ENCODE data around the gene IL1A. TPM values are rescaled to one million over a fixed set of nuclear protein-coding genes. Genes with fewer than 3 reads are reported as not detected.

IL1A gene
- polyA plus RNA-seq, 1 of the 3 experiments (the other 2 are of a cell fraction) = not detected

GRCh38 chr2:112805542-112805941 lies 21.2 kb upstream of the IL1A start:
- Histone ChIP-seq H3K9me3 (no peaks in the 10 kb centered on the region), H3K4me3 (ENCODE audit: low read depth in 2 of 2, low read length in 1 of 2) (no peak overlapping the region), H3K27me3 (ENCODE audit: insufficient read depth) (no peaks in the 10 kb centered on the region), H3K4me1 (ENCODE audit: control insufficient read depth in 1 of 2, insufficient read depth in 2 of 2, low read depth in 1 of 2, low read length in 1 of 2) (no peaks in the 10 kb centered on the region), H2AFZ (ENCODE audit: low read depth) (no peak overlapping the region), H3K27ac (ENCODE audit: low read depth in 2 of 2, low read length in 1 of 2) (no peak overlapping the region), H3K9me2 (no peaks in the 10 kb centered on the region), H3K36me3 (replicated peaks in 1 of 2; ENCODE audit: control insufficient read depth in 1 of 2, insufficient read depth in 2 of 2, low read length in 1 of 2) (no peaks in the 10 kb centered on the region), H3K4me2 (no peak overlapping the region), H3K9ac (no peak overlapping the region), H3F3A (replicated peaks; ENCODE audit: insufficient read depth) (no peaks in the 10 kb centered on the region), H4K20me1 (ENCODE audit: insufficient read depth) (no peaks in the 10 kb centered on the region), H3K79me2 (ENCODE audit: insufficient read depth) (no peaks in the 10 kb centered on the region)
- TF ChIP-seq JUND (IDR thresholded peaks at IDR 0.05) (no peak), USF1 (IDR thresholded peaks at IDR 0.05; ENCODE audit: borderline replicate concordance, low read depth) (no peak), FOSL2 (IDR thresholded peaks at IDR 0.05; ENCODE audit: borderline replicate concordance, low read depth) (no peak), POLR2AphosphoS5 (IDR thresholded peaks at IDR 0.05; ENCODE audit: low read depth, low read length) (no peak), GATA2 (CRISPR knock-in tag; IDR thresholded peaks at IDR 0.05) (no peak), SMC3 (IDR thresholded peaks at IDR 0.05; ENCODE audit: low read depth, low read length) (no peak), SIN3A (IDR thresholded peaks at IDR 0.05; ENCODE audit: borderline replicate concordance, low read depth, low read length) (no peak), RCOR1 (IDR thresholded peaks at IDR 0.05; ENCODE audit: low read length) (no peak), ELF1 (IDR thresholded peaks at IDR 0.05) (no peak), MXI1 (IDR thresholded peaks at IDR 0.05; ENCODE audit: low read depth, low read length) (no peak), TAF1 (IDR thresholded peaks at IDR 0.05; ENCODE audit: borderline replicate concordance, low read depth, low read length) (no peak), FOXJ3 (CRISPR knock-in tag; IDR thresholded peaks at IDR 0.05) (no peak), EZH2phosphoT487 (IDR thresholded peaks at IDR 0.05; ENCODE audit: borderline replicate concordance, low read depth) (no peak), PBX3 (IDR thresholded peaks at IDR 0.05) (no peak)
- TF ChIP-seq, protein P1, sequence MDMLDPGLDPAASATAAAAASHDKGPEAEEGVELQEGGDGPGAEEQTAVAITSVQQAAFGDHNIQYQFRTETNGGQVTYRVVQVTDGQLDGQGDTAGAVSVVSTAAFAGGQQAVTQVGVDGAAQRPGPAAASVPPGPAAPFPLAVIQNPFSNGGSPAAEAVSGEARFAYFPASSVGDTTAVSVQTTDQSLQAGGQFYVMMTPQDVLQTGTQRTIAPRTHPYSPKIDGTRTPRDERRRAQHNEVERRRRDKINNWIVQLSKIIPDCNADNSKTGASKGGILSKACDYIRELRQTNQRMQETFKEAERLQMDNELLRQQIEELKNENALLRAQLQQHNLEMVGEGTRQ (IDR thresholded peaks at IDR 0.05; ENCODE audit: borderline replicate concordance, low read depth, low read length) = no peak
- TF ChIP-seq, protein P2, sequence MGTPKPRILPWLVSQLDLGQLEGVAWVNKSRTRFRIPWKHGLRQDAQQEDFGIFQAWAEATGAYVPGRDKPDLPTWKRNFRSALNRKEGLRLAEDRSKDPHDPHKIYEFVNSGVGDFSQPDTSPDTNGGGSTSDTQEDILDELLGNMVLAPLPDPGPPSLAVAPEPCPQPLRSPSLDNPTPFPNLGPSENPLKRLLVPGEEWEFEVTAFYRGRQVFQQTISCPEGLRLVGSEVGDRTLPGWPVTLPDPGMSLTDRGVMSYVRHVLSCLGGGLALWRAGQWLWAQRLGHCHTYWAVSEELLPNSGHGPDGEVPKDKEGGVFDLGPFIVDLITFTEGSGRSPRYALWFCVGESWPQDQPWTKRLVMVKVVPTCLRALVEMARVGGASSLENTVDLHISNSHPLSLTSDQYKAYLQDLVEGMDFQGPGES (IDR thresholded peaks at IDR 0.05; ENCODE audit: low read depth, low read length) = no peak
- DNase-seq = no peak
- CTCF ChIA-PET = interaction anchor here (1.0 to 1.2 kb wide), 2 partner anchors 56 to 154 kb away, joined by 3 read pairs; no protein-coding TSS in a partner anchor
- WGBS (ENCODE audit: low lambda C conversion rate) = 79% methylated on average over 11 of the region's 11 CpGs
- POLR2A ChIA-PET = no interaction called here
